ENCODE measurements around the gene XYLT1.

DNA sequence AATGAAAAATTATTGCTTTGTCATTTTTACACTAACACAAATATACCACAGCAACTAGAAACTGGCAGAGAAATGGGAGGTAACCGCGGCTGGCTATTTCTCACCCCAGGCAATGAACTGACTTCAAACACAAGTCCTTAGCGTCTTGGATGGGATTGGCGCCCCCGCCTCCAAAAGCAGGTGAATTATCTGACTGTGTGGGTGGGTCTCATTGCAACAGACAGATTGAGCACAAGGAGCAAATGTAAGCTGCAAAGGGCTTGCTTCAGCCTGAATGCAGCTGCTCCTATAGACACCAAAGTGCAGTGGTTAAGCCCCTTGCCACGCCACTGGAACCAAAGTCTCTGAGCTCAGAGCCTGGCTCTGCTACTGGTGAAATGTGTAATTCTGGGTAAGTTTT, 225.0 kb downstream of the XYLT1 start:
- no peak for TF ChIP-seq EZH2phosphoT487 (IDR thresholded peaks at IDR 0.05; ENCODE audit: insufficient read depth, low read depth)
- TF ChIP-seq EZH2 (IDR thresholded peaks at IDR 0.05; ENCODE audit: insufficient read depth, poor library complexity, severe bottlenecking): no peak
